Aorta (tissue), 5 donors: Measurements from ENCODE around the gene CMSS1. TPM values are rescaled to one million over a fixed set of nuclear protein-coding genes. Genes with fewer than 3 reads are reported as not detected.

Experiments used
- ATAC-seq: fragments of 200-7000 bp; cut with Tn5 transposase; one replicate; pipeline ENCODE4 v1.9.1; 2022; ENCODE audit warnings: moderate library complexity; ENCODE audit not compliant: low FRiP score
- DNase-seq, 2 donors: peaks; one replicate each; pipeline ENCODE4 v3.0.0-alpha.2; 2020
- H3K27ac ChIP-seq, 2 donors: one replicate each; pipeline ENCODE4 v1.5.1; 2013; ENCODE audit warnings: low read length in 2 of 2, mild to moderate bottlenecking in 2 of 2, moderate library complexity in 2 of 2, control low read depth in 1 of 2, inconsistent platforms in 1 of 2, low read depth in 1 of 2
- H3K27me3 ChIP-seq, 2 donors: one replicate each; pipeline ENCODE4 v1.6.1; 2013; ENCODE audit warnings: control low read depth in 1 of 2, low read length in 1 of 2, mild to moderate bottlenecking in 1 of 2, moderate library complexity in 1 of 2; ENCODE audit not compliant: insufficient read depth in 2 of 2, control insufficient read depth in 1 of 2
- H3K36me3 ChIP-seq, 2 donors: one replicate each; pipeline ENCODE4 v1.6.1; 2013; ENCODE audit warnings: control low read depth in 1 of 2, low read length in 1 of 2, mild to moderate bottlenecking in 1 of 2; ENCODE audit not compliant: insufficient read depth in 2 of 2, control insufficient read depth in 1 of 2
- H3K4me1 ChIP-seq, 2 donors: one replicate each; pipeline ENCODE4 v1.6.1; 2013; ENCODE audit warnings: low read length in 2 of 2, control low read depth in 1 of 2, mild to moderate bottlenecking in 1 of 2, moderate library complexity in 1 of 2; ENCODE audit not compliant: insufficient read depth in 2 of 2, control insufficient read depth in 1 of 2
- H3K4me3 ChIP-seq, 2 donors: one replicate each; pipeline ENCODE4 v1.5.1; 2013; ENCODE audit warnings: low read length in 2 of 2, control low read depth in 1 of 2, mild to moderate bottlenecking in 1 of 2
- H3K9me3 ChIP-seq: one replicate; pipeline ENCODE4 v1.6.1; 2013; ENCODE audit warnings: mild to moderate bottlenecking, low read length; ENCODE audit not compliant: control insufficient read depth
- WGBS, 2 donors: extraction: QIAGEN DNeasy Blood & Tissue Kit; methylation state at CpG; one replicate each; pipeline ENCODE4 v1.1.7; 2013; 5-methylcytosine and 5-hydroxymethylcytosine counted together
- intact Hi-C, 2 donors: fragments of 100-400 bp; cut with DNase I; formaldehyde crosslinking; loops; one replicate each; pipeline versions ENCODE4 v1.14.2 to v1.15.0; 2022
- polyA plus RNA-seq, 2 donors: library from polyadenylated mRNA; stranded (reverse); fragments of 200-250 nt; gene quantifications; one replicate each; pipeline ENCODE4 v1.2.3, GENCODE V29; 2013
- total RNA-seq, 2 donors: library from RNA; stranded (reverse); fragmentation: NEBNext Ultra II Directional; extraction: Animal tissue kit (Norgen Biotek cat#: 25700); gene quantifications; one replicate each; pipeline ENCODE4 v1.2.1, GENCODE V29; 2021
- donor health status: healthy with polysubstance abuse.
- donor health status: Bipolar disorder and iron deficiency.
- donor health status: DM: no; HTN: no; CAD: no.
- donor health status: DM: no; HTN: no; CAD: no.
- donor health status: DM: yes; HTN: yes; CAD: no.

Gene CMSS1
- total and polyA plus RNA-seq, 4 donors: 21.3 to 36.3 (median 33.3) TPM

- no peak for ATAC-seq
- H3K4me1 ChIP-seq: peaks cover 10 to 14% of the 10 kb centered on the region in 2 donors
- 57 to 69% methylated on average over 2 of the region's 2 CpGs for WGBS, 2 donors
Observed at GRCh38 chr3:100104442-100104798, 286.8 kb downstream of the CMSS1 start.

GRCh38 chr3:100104817-100105413 lies 287.3 kb downstream of the CMSS1 start:
- Histone ChIP-seq H3K36me3 (no peaks in the 10 kb centered on the region), H3K4me3 (no peak overlapping the region), H3K27me3 (no peaks in the 10 kb centered on the region), H3K4me1 (peaks cover 10 to 16% of the 10 kb centered on the region in 2 donors), H3K9me3 (no peaks in the 10 kb centered on the region), H3K27ac (peak overlapping the region in 1 of 2 donors; percentile 90)
- ATAC-seq: no peak
- intact Hi-C loops: loop anchor here (5.0 kb wide), 1 partner anchor 57 kb away; no protein-coding TSS in a partner anchor
- DNase-seq: no peak

More at GRCh38 chr3:100104442-100104798, 286.8 kb downstream of the CMSS1 start:
- Histone ChIP-seq H3K27me3 (no peaks in the 10 kb centered on the region), H3K9me3 (no peaks in the 10 kb centered on the region), H3K36me3 (no peaks in the 10 kb centered on the region), H3K27ac (peak overlapping the region; percentile 31 to 59), H3K4me3 (no peak overlapping the region)
- no peak for DNase-seq
- intact Hi-C loops: loop anchor here in 1 of 2 donors (5.0 kb wide), 1 partner anchor 58 kb away; no protein-coding TSS in a partner anchor

GRCh38 chr3:100105501-100105900 lies 287.8 kb downstream of the CMSS1 start:
- ATAC-seq (no peak), DNase-seq (no peak)
- Histone ChIP-seq H3K9me3 (no peaks in the 10 kb centered on the region), H3K27me3 (no peaks in the 10 kb centered on the region), H3K4me3 (no peak overlapping the region), H3K4me1 (peaks cover 10 to 16% of the 10 kb centered on the region in 2 donors), H3K36me3 (no peaks in the 10 kb centered on the region), H3K27ac (peak overlapping the region in 1 of 2 donors; percentile 90)
- intact Hi-C loops: loop anchor here in 1 of 2 donors (5.0 kb wide), 1 partner anchor 57 kb away; no protein-coding TSS in a partner anchor
- WGBS, 2 donors: 62 to 76% methylated on average over 1 of the region's 1 CpG

- intact Hi-C loops: loop anchor here in 1 of 2 donors (5.0 kb wide), 1 partner anchor 56 kb away; no protein-coding TSS in a partner anchor
- no peaks in the 10 kb centered on the region for H3K36me3 ChIP-seq
- no peak for DNase-seq
- H3K27me3 ChIP-seq: no peaks in the 10 kb centered on the region
- no peak overlapping the region for H3K4me3 ChIP-seq
- no peak for ATAC-seq
- H3K9me3 ChIP-seq: no peaks in the 10 kb centered on the region
- peaks cover 10 to 21% of the 10 kb centered on the region in 2 donors for H3K4me1 ChIP-seq
- H3K27ac ChIP-seq: peak overlapping the region; percentile 64 to 90
Observed at GRCh38 chr3:100106094-100106493, 288.4 kb downstream of the CMSS1 start.

GRCh38 chr3:100106531-100107141 lies 289.0 kb downstream of the CMSS1 start:
- no peaks in the 10 kb centered on the region for H3K36me3 ChIP-seq
- peak overlapping the region in 1 of 2 donors; percentile 64 for H3K27ac ChIP-seq
- H3K4me3 ChIP-seq: no peak overlapping the region
- DNase-seq: no peak
- no peaks in the 10 kb centered on the region for H3K27me3 ChIP-seq
- no peaks in the 10 kb centered on the region for H3K9me3 ChIP-seq
- ATAC-seq: no peak
- peaks cover 10 to 23% of the 10 kb centered on the region in 2 donors for H3K4me1 ChIP-seq
- intact Hi-C loops: loop anchor here in 1 of 2 donors (5.0 kb wide), 1 partner anchor 56 kb away; no protein-coding TSS in a partner anchor

- 20 to 28% methylated on average over 4 of the region's 4 CpGs for WGBS, 2 donors
- intact Hi-C loops: loop anchor here in 1 of 2 donors (5.0 kb wide), 1 partner anchor 55 kb away; no protein-coding TSS in a partner anchor
- H3K27me3 ChIP-seq: no peaks in the 10 kb centered on the region
- no peaks in the 10 kb centered on the region for H3K9me3 ChIP-seq
- H3K4me3 ChIP-seq: no peak overlapping the region
- no peak overlapping the region for H3K27ac ChIP-seq
- DNase-seq: no peak
- peaks cover 8 to 23% of the 10 kb centered on the region in 2 donors for H3K4me1 ChIP-seq
- H3K36me3 ChIP-seq: no peaks in the 10 kb centered on the region
- no peak for ATAC-seq
Observed at GRCh38 chr3:100107221-100107814, 289.7 kb downstream of the CMSS1 start.

GRCh38 chr3:100108464-100109079 lies 290.9 kb downstream of the CMSS1 start:
- 61 to 62% methylated on average over 7 of the region's 7 CpGs for WGBS, 2 donors
- Histone ChIP-seq H3K9me3 (no peaks in the 10 kb centered on the region), H3K27me3 (no peaks in the 10 kb centered on the region), H3K4me3 (no peak overlapping the region), H3K4me1 (peaks cover 2 to 23% of the 10 kb centered on the region in 2 donors), H3K27ac (peak overlapping the region; percentile 12 to 83), H3K36me3 (no peaks in the 10 kb centered on the region)
- DNase-seq: no peak
- ATAC-seq: no peak
- intact Hi-C loops: loop anchor here in 1 of 2 donors (5.0 kb wide), 1 partner anchor 54 kb away; no protein-coding TSS in a partner anchor

- Histone ChIP-seq H3K27ac (peak overlapping the region in 1 of 2 donors; percentile 57), H3K27me3 (no peaks in the 10 kb centered on the region), H3K9me3 (no peaks in the 10 kb centered on the region), H3K4me3 (no peak overlapping the region), H3K36me3 (no peaks in the 10 kb centered on the region), H3K4me1 (peaks cover 2 to 19% of the 10 kb centered on the region in 2 donors)
- intact Hi-C loops: no loop called here
- WGBS, 2 donors: 4 to 6% methylated on average over 1 of the region's 1 CpG
- DNase-seq (no peak), ATAC-seq (no peak)
Observed at GRCh38 chr3:100110162-100110561, 292.5 kb downstream of the CMSS1 start.
